Erythroblast (primary cell): ENCODE results near the gene BICDL1.
A peak's percentile ranks its signal among the peaks of the same experiment; 100 is the strongest.

Source experiments
- DNase-seq, 2 experiments: peaks; one replicate each; lab custom pipeline; 2025; lab: John Stamatoyannopoulos, UW
- GATA1 ChIP-seq: IDR thresholded peaks from 2 replicates; pipeline ENCODE4 v1.6.1; 2011; ENCODE audit warnings: low read depth, mild to moderate bottlenecking, control low read depth, low read length, moderate library complexity
- POLR2A ChIP-seq: IDR thresholded peaks from 2 replicates; pipeline ENCODE4 v1.6.1; 2011; ENCODE audit warnings: mild to moderate bottlenecking, low read length

Gene BICDL1

DNA sequence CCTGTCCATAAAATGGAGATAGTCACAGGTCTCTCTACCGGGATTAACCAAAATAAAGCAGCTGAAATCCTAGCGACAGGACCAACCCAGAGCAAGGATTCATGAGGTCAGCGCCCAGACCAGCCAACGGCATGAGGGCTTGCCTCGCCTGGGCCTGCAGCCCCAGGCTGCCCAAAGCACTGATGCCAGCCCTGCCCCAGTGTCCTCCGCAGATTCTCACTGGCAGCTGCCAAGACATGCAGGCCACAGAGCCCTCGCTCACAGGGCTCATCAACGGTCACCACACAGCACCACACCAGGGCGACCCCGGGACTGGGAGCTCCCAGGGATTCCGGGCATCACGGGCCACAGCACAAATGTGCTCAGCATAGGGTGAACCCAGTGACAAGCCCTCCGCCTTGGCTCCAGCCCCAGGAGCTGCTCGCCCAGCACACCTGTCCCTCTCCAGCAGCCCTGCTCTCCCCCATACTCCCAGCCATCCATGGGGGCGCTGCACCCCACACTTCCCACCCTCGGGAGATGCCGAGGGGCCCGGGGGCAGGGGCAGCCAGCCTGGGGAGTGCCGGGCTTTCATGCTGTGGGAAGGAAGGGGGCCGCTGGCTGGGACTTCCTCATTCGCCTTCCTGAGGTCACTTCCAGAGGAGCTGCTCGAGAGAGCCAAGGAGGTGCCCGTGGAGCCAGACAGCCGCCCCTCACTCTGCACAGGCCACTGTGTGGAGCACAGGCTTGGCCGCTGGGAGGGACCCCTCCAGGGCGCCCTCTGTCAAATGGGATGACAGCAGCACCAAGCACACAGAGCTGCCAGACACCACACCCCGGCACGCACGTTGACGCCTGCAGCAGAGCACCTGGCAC lies 113.4 kb downstream of the BICDL1 start:
- no peak for DNase-seq
- TF ChIP-seq POLR2A (no peak), GATA1 (no peak)

DNA sequence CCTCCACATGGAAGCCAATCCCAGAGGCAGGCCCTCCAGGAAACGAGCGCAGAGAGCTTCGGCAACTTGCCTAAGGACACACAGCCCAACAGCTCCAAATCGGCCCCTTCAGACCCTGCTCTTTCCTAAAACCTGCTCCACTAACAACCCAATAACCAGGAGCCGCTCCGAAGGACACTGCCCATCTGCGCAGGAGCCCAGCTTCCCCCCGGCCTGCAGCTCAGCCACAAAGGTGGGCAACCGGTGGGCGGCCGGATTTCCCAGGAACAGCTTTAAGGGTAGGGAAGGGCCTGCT lies 114.0 kb downstream of the BICDL1 start:
- DNase-seq = no peak
- no peak for TF ChIP-seq GATA1
- TF ChIP-seq POLR2A = no peak

DNA sequence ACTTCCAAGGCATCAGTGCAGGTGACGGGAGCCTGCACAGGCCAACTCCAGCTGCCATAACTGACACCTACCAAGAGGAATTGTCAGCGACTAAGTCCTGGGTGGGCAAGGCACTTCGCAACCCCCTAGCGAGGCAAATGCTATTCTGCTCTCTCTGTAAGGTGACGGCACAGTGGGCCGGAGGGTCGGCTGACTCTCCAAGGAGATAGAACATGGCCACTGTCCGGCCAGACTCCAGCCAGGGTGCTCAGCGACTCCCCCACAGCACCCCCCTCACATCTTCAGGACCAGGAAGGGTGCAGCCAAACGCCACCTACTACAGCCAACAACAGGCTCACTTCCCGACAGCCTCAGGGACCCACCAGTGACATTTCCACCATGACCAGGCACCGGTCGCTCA lies 114.3 kb downstream of the BICDL1 start:
- TF ChIP-seq GATA1 = no peak
- TF ChIP-seq POLR2A = no peak
- no peak for DNase-seq

DNA sequence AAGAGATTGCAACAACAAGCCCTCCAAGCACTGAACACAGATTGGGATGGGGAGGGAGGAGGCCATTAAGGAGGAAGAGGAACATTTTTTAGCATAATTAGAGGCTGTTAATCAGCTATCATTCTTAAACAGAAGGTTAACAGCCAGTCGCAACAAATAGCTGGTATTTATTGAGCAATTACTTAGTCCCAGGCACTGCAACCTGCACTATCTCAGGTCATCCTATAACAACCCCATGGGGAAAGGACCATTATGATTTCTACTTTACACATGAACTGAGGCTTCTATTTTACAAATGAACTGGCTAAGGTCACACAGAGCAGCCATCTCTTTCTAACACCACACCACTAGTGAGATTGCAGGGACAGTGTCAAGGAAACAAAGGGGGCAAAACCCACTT lies 117.1 kb downstream of the BICDL1 start:
- TF ChIP-seq GATA1 = no peak
- TF ChIP-seq POLR2A = no peak

DNA sequence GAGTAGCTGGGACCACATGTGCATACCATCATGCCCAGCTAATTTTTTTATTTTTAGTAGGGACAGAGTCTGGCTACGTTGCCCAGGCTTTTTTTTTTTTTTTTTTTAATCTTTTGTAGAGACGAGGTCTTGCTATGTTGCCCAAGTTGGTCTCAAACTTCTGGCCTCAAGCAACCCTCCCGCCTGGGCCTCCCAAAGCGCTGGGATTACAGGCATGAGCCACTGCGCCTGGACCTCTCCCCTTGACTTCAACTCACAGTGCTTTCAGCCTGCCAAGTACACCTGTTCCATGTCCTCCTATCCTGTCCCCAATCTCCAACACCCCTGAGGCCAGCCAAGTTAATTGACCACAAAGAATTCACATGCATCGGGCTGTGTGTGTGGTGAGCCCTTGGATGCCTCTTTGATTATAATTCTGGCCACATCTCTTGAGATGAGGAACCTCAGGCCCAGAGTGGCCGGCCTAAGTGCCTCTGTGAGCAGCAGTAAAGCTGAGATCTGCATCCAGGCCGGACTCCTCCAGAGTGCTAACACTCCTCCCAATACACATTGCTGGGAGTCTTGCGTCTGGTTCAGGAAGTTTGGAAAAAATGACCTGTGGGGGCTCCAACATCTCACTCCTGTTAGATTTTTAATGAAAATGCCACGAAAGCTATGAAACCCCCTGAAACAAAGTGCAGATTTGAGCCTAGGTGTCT lies 120.7 kb downstream of the BICDL1 start:
- no peak for TF ChIP-seq POLR2A
- no peak for DNase-seq

More for the DNA sequence above, 117.1 kb downstream of the BICDL1 start:
- no peak for DNase-seq

DNA sequence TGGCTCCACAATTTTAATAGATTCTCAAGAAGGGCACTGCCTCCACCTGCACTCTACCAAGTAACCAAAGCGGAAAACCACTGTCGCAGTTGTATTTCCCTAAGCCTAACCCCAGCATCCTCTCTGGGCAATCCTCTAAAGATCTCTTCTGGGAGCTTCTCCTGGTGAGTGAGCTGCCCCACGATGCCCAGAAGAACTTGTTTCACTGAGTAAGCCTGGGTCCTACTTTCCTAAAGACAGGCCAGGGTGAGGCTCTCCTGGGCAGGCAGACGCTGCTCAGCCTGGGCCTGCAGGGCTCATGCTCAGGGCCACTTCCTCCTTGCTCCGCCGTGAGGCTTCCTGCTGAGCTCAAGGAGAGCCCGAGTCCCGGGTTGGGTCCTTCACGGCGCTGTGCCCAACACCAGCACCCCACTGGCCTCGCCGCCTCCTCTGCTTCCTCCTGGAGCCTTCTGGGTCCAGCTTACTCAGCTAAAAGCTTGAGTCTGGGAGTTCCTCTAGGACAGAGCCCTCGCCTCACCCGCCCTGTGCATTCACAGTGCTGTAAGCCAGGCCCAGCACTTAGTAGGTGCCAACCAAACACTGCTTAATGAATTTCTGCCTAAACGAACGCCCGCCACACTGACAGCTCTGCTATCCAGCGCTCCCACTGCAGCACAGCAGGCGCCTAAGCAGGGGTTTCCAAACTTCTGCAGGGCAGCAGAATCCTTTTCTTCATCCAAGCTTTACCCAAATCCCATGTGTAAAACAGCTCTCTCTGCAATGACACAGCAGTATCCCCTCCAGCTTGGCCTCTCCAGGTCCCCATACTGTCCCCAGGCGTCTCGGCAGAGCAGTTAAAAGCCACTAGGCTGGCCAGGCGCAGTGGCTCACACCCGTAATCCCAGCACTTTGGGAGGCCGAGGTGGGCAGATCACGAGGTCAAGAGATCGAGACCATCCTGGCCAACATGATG lies 121.8 kb downstream of the BICDL1 start:
- DNase-seq = peak; percentile 21 to 30
- TF ChIP-seq GATA1 = no peak
- TF ChIP-seq POLR2A = no peak

DNA sequence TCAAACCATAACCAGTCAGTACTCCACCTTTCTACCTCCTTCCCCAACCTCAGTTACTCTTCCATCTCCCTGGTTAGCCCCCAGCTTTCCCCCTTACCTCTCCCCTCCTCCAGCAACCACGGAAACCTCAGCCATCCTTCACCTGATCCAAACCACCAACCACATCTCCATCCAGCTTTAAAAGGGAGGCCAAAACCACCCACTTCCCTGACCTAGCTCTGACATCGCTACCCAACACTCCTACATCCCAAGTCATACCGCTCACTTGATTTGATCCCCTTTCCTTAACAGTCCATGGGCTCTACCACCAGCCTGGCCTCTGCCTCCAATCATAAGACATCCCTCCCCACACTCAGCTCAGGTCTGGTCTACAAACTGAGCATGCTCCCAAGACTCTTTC lies 126.0 kb downstream of the BICDL1 start:
- no peak for TF ChIP-seq GATA1
- TF ChIP-seq POLR2A = no peak
- DNase-seq = no peak

DNA sequence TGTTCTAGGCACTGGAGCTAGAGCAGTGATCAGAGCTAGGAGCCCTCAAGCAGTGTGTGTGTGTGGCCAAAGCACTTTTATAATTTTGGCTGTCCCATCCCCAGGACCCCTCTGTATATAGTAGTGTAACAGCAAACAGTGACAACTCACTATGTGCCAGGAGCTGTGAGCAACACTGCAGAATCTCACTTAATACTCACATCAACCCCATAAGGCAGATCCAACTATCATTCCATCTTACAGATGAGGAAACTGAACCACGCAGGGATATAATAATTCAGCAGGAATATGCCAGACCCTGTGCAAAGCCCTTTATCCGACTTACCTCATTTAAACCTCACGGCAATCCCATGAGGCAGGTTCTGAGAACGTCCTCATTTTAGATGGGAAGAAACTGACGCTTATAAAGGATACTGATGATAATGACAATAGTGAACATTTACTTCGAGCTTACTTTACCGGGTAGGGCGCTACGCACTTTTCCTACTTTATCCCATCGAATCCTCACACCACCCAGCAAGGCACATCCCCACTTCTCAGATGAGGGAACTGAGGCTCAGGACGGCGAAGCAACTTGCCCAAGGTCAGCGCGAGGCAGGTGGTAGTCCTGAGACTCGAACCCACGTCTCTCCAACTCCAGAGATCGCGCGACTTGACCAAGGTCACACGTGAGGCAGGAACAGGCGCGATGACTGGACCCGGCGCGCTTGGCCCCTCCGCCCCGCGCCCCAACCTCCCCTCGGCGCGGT lies 126.8 kb downstream of the BICDL1 start:
- no peak for TF ChIP-seq GATA1
- DNase-seq = peak; percentile 78 to 82

DNA sequence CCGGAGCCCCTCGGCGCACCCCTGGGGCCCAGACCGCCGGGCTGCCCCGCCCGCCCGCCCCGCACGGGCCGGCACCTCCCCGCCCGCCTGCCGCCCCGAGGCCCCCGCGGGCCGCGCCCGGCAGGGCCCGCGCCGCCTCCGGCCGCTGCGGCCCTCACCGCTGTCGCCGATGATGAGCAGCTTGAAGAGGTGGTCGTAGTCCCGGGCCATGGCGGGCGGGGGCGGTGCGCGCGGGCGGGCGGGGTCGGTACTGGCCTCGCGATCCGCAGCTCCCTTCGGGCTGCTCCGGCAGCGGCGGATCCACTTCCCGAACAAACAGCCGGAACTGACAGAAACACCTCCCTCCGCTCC lies 127.4 kb downstream of the BICDL1 start, which contains the start of gene RAB35:
Gene RAB35, minus strand, starts transcription at position 313 of the 351 bp plus-strand sequence. Its CDS starts 103 bp downstream, at position 210.
- no peak for TF ChIP-seq GATA1
- no peak for TF ChIP-seq POLR2A

DNA sequence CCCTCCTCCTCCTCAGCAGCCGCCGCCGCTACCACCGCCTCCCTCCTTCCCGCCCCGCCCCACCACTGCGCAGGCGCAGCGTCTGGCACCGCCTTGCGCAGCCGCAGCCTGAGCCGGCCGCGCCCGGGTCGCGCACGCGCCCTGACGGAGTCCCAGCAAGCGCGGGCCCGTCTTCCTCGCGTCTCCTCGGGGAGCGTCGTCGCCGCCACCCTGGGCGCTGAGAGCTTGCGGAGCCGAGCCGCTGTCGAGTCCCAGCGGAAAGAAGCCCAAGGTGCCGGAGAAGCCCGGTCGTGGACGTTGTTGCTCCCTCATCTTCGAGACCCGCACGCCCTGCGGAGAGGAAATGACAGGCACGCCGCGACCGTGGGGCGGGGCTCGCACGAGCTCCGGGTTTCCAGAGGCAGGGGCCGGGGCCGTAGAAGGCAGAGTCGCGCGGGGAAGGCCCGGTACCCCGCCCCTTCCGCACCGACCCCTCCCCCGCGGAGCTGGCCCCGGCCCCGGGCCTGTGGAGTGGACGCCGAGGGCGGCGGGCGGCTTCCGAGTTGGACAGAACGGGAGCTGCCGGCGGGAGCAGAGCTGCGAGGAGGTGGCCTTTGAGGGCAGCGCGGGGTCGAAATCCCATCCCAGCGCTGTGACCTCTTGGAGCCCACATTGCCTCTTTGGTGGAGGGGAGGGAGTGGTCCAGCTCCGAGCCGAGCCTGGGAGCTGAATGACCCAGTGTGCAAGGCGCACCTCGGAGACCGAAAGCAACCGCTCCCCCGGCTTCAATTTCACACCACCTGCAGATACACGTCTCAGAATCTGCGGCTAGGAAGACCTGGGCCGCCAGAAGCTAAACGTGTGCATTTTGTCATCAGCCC lies 128.0 kb downstream of the BICDL1 start:
- DNase-seq = peak; percentile 94 to 98

More for the DNA sequence above, 127.4 kb downstream of the BICDL1 start, which contains the start of gene RAB35:
- no peak for DNase-seq

DNA sequence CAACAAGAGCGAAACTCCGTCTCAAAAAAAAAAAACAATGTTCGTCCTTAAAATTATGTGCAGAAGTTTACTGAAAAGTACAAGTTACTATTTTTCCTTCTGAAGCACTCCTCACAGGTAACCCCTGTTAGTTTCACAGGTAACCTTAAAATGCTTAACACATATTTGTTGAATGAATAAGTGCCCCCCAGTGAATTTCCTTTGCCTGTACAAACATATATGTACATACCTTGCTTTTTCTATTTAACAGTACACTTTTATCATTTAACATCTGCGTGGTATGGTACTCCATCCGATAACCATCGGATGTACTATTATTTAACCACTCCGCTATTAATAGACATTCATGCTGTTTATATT lies 128.9 kb downstream of the BICDL1 start:
- DNase-seq = no peak
- TF ChIP-seq POLR2A (no peak), GATA1 (no peak)

More for the DNA sequence above, 128.0 kb downstream of the BICDL1 start:
- TF ChIP-seq GATA1 (no peak), POLR2A (peak; percentile 81)
